ENCODE data around the gene PAXIP1. TPM values are rescaled to one million over a fixed set of nuclear protein-coding genes. Genes with fewer than 3 reads are reported as not detected.
"Not testable (repeated sequence)": the region's sequence is repeated elsewhere in the genome, so short reads cannot be mapped to it uniquely, and the experiment has no call there.

Gene PAXIP1
- total and polyA plus RNA-seq, 11 donors, result 3.5 to 7.8 (median 5.3) TPM

DNA sequence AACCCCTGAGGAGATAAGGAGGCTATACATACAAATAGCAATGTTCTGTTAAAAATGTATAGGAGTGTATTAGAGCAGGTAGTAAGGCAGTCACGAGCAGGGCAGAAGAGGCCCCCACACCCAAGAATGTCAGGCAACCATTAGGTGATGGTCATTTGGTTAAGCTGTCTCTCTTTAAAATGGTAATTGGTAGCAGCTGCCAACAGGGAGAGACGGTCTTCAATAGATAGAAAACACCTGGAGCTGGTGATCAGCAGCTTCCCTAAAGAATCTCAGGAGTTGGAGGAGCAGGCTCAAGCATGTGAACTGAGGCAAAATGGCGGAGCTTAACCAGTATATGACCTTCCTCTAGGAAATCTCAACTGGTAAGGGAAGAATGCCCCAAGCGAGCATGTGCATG, 40.8 kb upstream of the PAXIP1 start:
- peaks cover 0 to 8% (median 0%) of the 10 kb centered on the region in 12 donors for H3K9me3 ChIP-seq
- intact Hi-C loops (cut with DNase I), result no loop called here
- peaks cover 0 to 7% (median 0%) of the 10 kb centered on the region in 9 donors for H3K27me3 ChIP-seq

DNA sequence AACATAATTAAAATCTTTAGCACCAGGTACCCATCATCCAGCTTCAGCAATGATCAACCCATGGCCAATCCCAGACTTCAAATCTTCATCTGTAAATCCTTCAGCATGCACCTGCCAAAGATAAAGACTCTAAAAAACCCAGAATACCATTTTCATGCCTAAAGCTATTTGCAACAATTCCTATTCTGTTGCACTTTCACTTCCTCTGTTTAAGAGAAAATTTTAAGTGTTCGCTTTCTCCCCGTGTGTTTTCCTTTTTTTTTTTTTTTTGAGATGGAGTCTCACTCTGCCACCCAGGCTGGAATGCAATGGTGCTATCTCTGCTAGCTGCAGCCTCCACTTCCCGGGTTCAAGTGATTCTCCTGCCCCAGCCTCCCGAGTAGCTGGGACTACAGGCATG, 35.4 kb upstream of the PAXIP1 start:
- H3K4me1 ChIP-seq, result no peaks in the 10 kb centered on the region
- no peaks in the 10 kb centered on the region for H3K36me3 ChIP-seq
- no peak for TF ChIP-seq POLR2A (IDR thresholded peaks at IDR 0.05)
- TF ChIP-seq, protein P1, sequence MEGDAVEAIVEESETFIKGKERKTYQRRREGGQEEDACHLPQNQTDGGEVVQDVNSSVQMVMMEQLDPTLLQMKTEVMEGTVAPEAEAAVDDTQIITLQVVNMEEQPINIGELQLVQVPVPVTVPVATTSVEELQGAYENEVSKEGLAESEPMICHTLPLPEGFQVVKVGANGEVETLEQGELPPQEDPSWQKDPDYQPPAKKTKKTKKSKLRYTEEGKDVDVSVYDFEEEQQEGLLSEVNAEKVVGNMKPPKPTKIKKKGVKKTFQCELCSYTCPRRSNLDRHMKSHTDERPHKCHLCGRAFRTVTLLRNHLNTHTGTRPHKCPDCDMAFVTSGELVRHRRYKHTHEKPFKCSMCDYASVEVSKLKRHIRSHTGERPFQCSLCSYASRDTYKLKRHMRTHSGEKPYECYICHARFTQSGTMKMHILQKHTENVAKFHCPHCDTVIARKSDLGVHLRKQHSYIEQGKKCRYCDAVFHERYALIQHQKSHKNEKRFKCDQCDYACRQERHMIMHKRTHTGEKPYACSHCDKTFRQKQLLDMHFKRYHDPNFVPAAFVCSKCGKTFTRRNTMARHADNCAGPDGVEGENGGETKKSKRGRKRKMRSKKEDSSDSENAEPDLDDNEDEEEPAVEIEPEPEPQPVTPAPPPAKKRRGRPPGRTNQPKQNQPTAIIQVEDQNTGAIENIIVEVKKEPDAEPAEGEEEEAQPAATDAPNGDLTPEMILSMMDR (IDR thresholded peaks at IDR 0.05), result no peak
- H3K27ac ChIP-seq, result no peak overlapping the region
- WGBS, 4 donors, result 74 to 84% (median 76%) methylated on average over 4 of the region's 4 CpGs
- peaks cover 0 to 12% (median 0%) of the 10 kb centered on the region in 9 donors for H3K27me3 ChIP-seq
- no peak for ATAC-seq
- no peak overlapping the region for H3K4me3 ChIP-seq
- no peak for DNase-seq
- H3K9me3 ChIP-seq, result peaks cover 0 to 8% (median 0%) of the 10 kb centered on the region in 12 donors
- intact Hi-C loops (cut with DNase I), result no loop called here

More for the DNA sequence above, 40.8 kb upstream of the PAXIP1 start:
- Histone ChIP-seq H3K27ac (no peak overlapping the region), H3K4me3 (no peak overlapping the region), H3K36me3 (no peaks in the 10 kb centered on the region), H3K4me1 (no peaks in the 10 kb centered on the region)
- WGBS, 4 donors, result 54 to 64% (median 59%) methylated on average over 4 of the region's 4 CpGs
- DNase-seq, result no peak
- TF ChIP-seq POLR2A (IDR thresholded peaks at IDR 0.05), result no peak
- TF ChIP-seq, protein P1 (IDR thresholded peaks at IDR 0.05), result no peak
- no peak for ATAC-seq

DNA sequence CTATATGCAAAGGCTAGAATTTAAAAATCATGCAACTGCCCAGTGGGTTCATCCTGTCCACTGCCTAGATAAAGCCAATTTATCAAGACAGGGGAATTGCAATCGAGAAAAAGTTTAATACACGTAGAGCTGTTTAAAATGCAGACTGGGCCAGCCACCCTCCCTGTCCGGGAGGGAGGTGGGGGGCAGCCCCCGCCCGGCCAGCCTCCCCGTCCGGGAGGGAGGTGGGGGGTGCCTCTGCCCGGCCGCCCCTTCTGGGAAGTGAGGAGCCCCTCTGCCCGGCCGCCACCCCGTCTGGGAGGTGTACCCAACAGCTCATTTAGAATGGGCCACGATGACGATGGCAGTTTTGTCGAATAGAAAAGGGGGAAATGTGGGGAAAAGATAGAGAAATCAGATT, 31.6 kb upstream of the PAXIP1 start:
- WGBS, 4 donors, result 84 to 93% (median 91%) methylated on average over 13 to 15 of the region's 15 CpGs
- H3K27ac ChIP-seq; H3K4me3 ChIP-seq; H3K27me3 ChIP-seq; DNase-seq; H3K36me3 ChIP-seq; H3K9me3 ChIP-seq; intact Hi-C loops (cut with DNase I); ATAC-seq; H3K4me1 ChIP-seq: not testable (repeated sequence)

DNA sequence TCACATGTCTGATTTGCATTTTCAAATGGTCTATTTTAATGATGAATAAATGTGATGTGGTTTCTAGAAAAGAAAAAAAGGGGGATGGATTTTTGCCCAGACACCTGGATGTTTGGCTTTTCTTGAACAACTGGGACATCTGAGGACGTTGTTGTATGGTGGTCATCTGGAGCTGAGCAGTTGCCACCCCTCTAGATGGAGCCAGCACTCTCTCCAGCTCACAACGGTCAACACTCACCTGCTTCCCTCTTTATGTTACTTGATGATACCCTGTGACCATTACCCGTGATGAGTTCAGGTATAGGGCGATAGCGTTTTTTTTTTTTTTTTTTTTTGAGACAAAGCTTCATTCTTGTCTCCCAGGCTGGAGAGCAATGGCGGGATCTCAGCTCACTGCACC, 30.1 kb upstream of the PAXIP1 start:
- TF ChIP-seq, protein P1 (IDR thresholded peaks at IDR 0.05), result no peak
- TF ChIP-seq POLR2A (IDR thresholded peaks at IDR 0.05), result no peak
- Histone ChIP-seq H3K9me3 (peaks cover 0 to 10% (median 0%) of the 10 kb centered on the region in 12 donors), H3K4me1 (no peaks in the 10 kb centered on the region), H3K4me3 (no peak overlapping the region), H3K36me3 (no peaks in the 10 kb centered on the region), H3K27me3 (peaks cover 0 to under 1% (median 0%) of the 10 kb centered on the region in 9 donors), H3K27ac (no peak overlapping the region)
- WGBS, 4 donors, result 62 to 83% (median 73%) methylated on average over 6 of the region's 6 CpGs
- ATAC-seq, result no peak
- DNase-seq, result no peak
- intact Hi-C loops (cut with DNase I), result no loop called here

DNA sequence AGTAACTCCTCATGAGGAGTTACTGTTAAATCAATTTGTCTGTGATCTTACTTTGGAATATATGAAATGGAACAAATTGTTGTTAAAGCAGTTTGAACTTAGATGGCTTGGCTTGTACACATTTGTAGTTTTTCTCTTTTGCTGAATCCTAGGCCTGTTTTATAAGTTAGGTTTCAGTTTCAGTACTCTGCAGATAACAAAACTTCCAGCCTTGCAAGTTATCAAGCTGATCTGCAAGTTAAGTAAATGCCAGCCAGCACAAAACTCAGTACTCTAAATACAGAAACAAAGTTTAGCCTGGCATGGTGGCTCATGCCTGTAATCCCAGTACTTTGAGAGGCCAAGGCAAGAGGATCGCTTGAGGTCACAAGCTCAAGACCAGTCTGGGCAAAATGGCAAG, 25.0 kb upstream of the PAXIP1 start:
- H3K4me3 ChIP-seq, result no peak overlapping the region
- DNase-seq (no peak), ATAC-seq (no peak)
- TF ChIP-seq, protein P1 (IDR thresholded peaks at IDR 0.05), result no peak
- TF ChIP-seq POLR2A (IDR thresholded peaks at IDR 0.05), result no peak
- intact Hi-C loops (cut with DNase I), result no loop called here
- H3K27ac ChIP-seq, result no peak overlapping the region
- whole genome bisulfite sequencing, 4 donors, result 81 to 96% (median 92%) methylated on average over 1 of the region's 1 CpG
- no peaks in the 10 kb centered on the region for H3K36me3 ChIP-seq
- H3K9me3 ChIP-seq, result peaks cover 0 to 10% (median 0%) of the 10 kb centered on the region in 12 donors
- no peaks in the 10 kb centered on the region for H3K27me3 ChIP-seq
- no peaks in the 10 kb centered on the region for H3K4me1 ChIP-seq

All from heart left ventricle (tissue), 16 donors.